Measurements from ENCODE around the gene SLC8A2. TPM values are rescaled to one million over a fixed set of nuclear protein-coding genes. Genes with fewer than 3 reads are reported as not detected.

Gene SLC8A2
- total and polyA plus RNA-seq, 2 of the 8 experiments (the other 6 are each of a cell fraction or from before 2014, with no cell fraction given), result 7.3 to 12.4 TPM

- Histone ChIP-seq H3K79me2 (ENCODE audit: control insufficient read depth in 1 of 2, insufficient read depth in 2 of 2, low read length in 2 of 2) (no peaks in the 10 kb centered on the region), H3K36me3 (ENCODE audit: control insufficient read depth in 2 of 4, insufficient read depth in 4 of 4, low read length in 3 of 4) (peaks cover 3 to 10% (median 5%) of the 10 kb centered on the region in 4 experiments; a peak in 4 of 8 replicates), H4K91ac (replicated peaks; ENCODE audit: insufficient read length, low read length) (peak overlapping the region; percentile 89), H4K8ac (ENCODE audit: extremely low read depth, insufficient read depth, low read length) (no peak overlapping the region), H3K23ac (ENCODE audit: insufficient read length) (no peak overlapping the region), H3K9ac (replicated peaks in 1 of 4; ENCODE audit: extremely low read depth in 1 of 4, low read depth in 3 of 4, low read length in 3 of 4) (no peak overlapping the region), H3K27me3 (replicated peaks in 1 of 4; ENCODE audit: control insufficient read depth in 3 of 4, extremely low read depth in 1 of 4, insufficient read depth in 3 of 4, low read length in 3 of 4) (no peaks in the 10 kb centered on the region), H2BK12ac (ENCODE audit: low read depth, low read length) (peak overlapping the region; percentile 53; the same call in 1 of the 2 replicates), H3K23me2 (ENCODE audit: low read depth, low read length) (peaks cover 6% of the 10 kb centered on the region; the same call in 1 of the 2 replicates), H3K4me1 (replicated peaks in 1 of 4; ENCODE audit: control insufficient read depth in 3 of 4, insufficient read depth in 4 of 4, low read length in 3 of 4) (peaks cover 0 to 4% (median 1%) of the 10 kb centered on the region in 4 experiments; a peak in 2 of 7 replicates), H3K18ac (ENCODE audit: extremely low read depth, low read length) (no peak overlapping the region), H2BK20ac (ENCODE audit: low read length) (0 out of 2 replicates have a peak overlapping the region, but pooled peaks have one; percentile 3), H3K27ac (ENCODE audit: low read depth, low read length) (no peak overlapping the region; the same call in 1 of the 2 replicates), H2BK15ac (ENCODE audit: low read length) (no peak overlapping the region), H4K20me1 (replicated peaks in 1 of 2; ENCODE audit: control insufficient read depth in 1 of 2, insufficient read depth in 2 of 2, low read length in 2 of 2) (peaks cover 0 to 11% of the 10 kb centered on the region in 2 experiments), H3K4me3 (ENCODE audit: extremely low read depth in 1 of 4, insufficient read depth in 2 of 4, low read depth in 3 of 4, low read length in 4 of 4) (no peak overlapping the region), H2AFZ (ENCODE audit: low read length) (no peak overlapping the region), H3K56ac (replicated peaks; ENCODE audit: insufficient read length, low read depth, low read length) (peak overlapping the region; percentile 86), H4K5ac (ENCODE audit: insufficient read length, low read depth, low read length) (no peak overlapping the region), H2BK120ac (replicated peaks; ENCODE audit: low read depth, low read length) (no peak overlapping the region), H3K4ac (replicated peaks; ENCODE audit: insufficient read length, low read depth, low read length) (no peak overlapping the region), H3K4me2 (ENCODE audit: insufficient read depth in 1 of 2, low read depth in 2 of 2, low read length in 2 of 2) (no peak overlapping the region), H3K14ac (ENCODE audit: insufficient read length) (no peak overlapping the region), H2AK5ac (ENCODE audit: low read depth, low read length) (no peak overlapping the region), H3K79me1 (ENCODE audit: low read depth, low read length) (no peaks in the 10 kb centered on the region), H2BK5ac (ENCODE audit: low read depth, low read length) (peak overlapping the region; percentile 79; the same call in 1 of the 2 replicates), H3K9me3 (ENCODE audit: insufficient read depth in 2 of 2, low read depth in 1 of 2, low read length in 1 of 2) (no peaks in the 10 kb centered on the region)
- FAIRE-seq (no peak), DNase-seq (ENCODE audit: low read depth in 1 of 2, low spot score in 2 of 2) (no peak)
- CTCF ChIA-PET (ENCODE audit: partially characterized antibody), result interaction anchor here (2.5 kb wide), 1 partner anchor 53 kb away, joined by 8 read pairs; no protein-coding TSS in a partner anchor
- 91 to 100% methylated on average over 2 to 7 of the region's 7 CpGs for WGBS, 2 experiments (ENCODE audit: extremely low coverage in 1 of 2, insufficient coverage in 1 of 2, insufficient read length in 1 of 2, insufficient replicate concordance in 2 of 2, low coverage in 1 of 2, low lambda C conversion rate in 2 of 2, missing lambda C conversion rate in 1 of 2)
- POLR2A ChIA-PET (ENCODE audit: partially characterized antibody), result interaction anchor here (1.0 to 2.0 kb wide), 2 partner anchors 11 to 17 kb away, joined by 8 read pairs; no protein-coding TSS in a partner anchor
- TF ChIP-seq YY1 (IDR thresholded peaks at IDR 0.05; ENCODE audit: low read depth, low read length) (no peak), PHF8 (conservative IDR thresholded peaks at IDR 0.05; ENCODE audit: low read depth, low read length) (no peak), CEBPB (IDR thresholded peaks at IDR 0.05; ENCODE audit: low read depth, low read length) (no peak), KDM1A (IDR thresholded peaks at IDR 0.05; ENCODE audit: borderline replicate concordance, low read length) (no peak), SP2 (IDR thresholded peaks at IDR 0.05; ENCODE audit: low read length) (no peak), EP300 (IDR thresholded peaks at IDR 0.05; ENCODE audit: borderline replicate concordance in 1 of 2, low read depth in 2 of 2, low read length in 2 of 2) (no peak), JUND (IDR thresholded peaks at IDR 0.05; ENCODE audit: low read length) (no peak), MAX (IDR thresholded peaks at IDR 0.05) (no peak), SIN3A (conservative IDR thresholded peaks at IDR 0.05 in 1 of 2, IDR thresholded peaks at IDR 0.05 in 1 of 2; ENCODE audit: low read depth in 1 of 2, low read length in 2 of 2) (no peak)
- TF ChIP-seq, protein P1, sequence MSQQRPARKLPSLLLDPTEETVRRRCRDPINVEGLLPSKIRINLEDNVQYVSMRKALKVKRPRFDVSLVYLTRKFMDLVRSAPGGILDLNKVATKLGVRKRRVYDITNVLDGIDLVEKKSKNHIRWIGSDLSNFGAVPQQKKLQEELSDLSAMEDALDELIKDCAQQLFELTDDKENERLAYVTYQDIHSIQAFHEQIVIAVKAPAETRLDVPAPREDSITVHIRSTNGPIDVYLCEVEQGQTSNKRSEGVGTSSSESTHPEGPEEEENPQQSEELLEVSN (IDR thresholded peaks at IDR 0.05), result no peak
Measured at GRCh38 chr19:47490031-47490430, 18.3 kb upstream of the SLC8A2 start.
